Neuron (in vitro differentiated cells): ENCODE data around the gene AP3D1.
"Not testable (repeated sequence)": the region's sequence is repeated elsewhere in the genome, so short reads cannot be mapped to it uniquely, and the experiment has no call there.

ENCODE experiments used
- H2AFZ ChIP-seq: one replicate; pipeline ENCODE4 v1.6.1; 2013; ENCODE audit warnings: low read depth, mild to moderate bottlenecking, inconsistent platforms, low read length, moderate library complexity
- H3K27me3 ChIP-seq: one replicate; pipeline ENCODE4 v1.6.1; 2013; ENCODE audit warnings: low read length; ENCODE audit not compliant: insufficient read depth
- H3K36me3 ChIP-seq: one replicate; pipeline ENCODE4 v1.6.1; 2013; ENCODE audit warnings: low read length; ENCODE audit not compliant: insufficient read depth
- H3K4me1 ChIP-seq: one replicate; pipeline ENCODE4 v1.6.1; 2013; ENCODE audit warnings: low read length; ENCODE audit not compliant: insufficient read depth
- H3K4me3 ChIP-seq: 2 replicates; pipeline ENCODE4 v1.5.1; 2013; ENCODE audit warnings: mild to moderate bottlenecking, low read length, moderate library complexity
- H3K9me3 ChIP-seq: one replicate; pipeline ENCODE4 v1.6.1; 2013; ENCODE audit warnings: low read length

Gene AP3D1

GRCh38 chr19:2099054-2099501 lies 52.3 kb downstream of the AP3D1 start:
- Histone ChIP-seq H3K4me1 (peaks cover 14% of the 10 kb centered on the region), H3K27me3 (no peaks in the 10 kb centered on the region), H3K4me3 (no peak overlapping the region), H3K36me3 (peaks cover 36% of the 10 kb centered on the region), H2AFZ (no peak overlapping the region), H3K9me3 (no peaks in the 10 kb centered on the region)

- Histone ChIP-seq H3K9me3 (no peaks in the 10 kb centered on the region), H3K36me3 (peaks cover 30% of the 10 kb centered on the region), H2AFZ (no peak overlapping the region), H3K27me3 (no peaks in the 10 kb centered on the region), H3K4me1 (peaks cover 14% of the 10 kb centered on the region), H3K4me3 (no peak overlapping the region)
Observed at GRCh38 chr19:2097886-2098327, 53.5 kb downstream of the AP3D1 start.

GRCh38 chr19:2097203-2097885 lies 54.0 kb downstream of the AP3D1 start:
- Histone ChIP-seq H3K9me3 (no peaks in the 10 kb centered on the region), H2AFZ (no peak overlapping the region), H3K36me3 (peaks cover 30% of the 10 kb centered on the region), H3K4me1 (peaks cover 14% of the 10 kb centered on the region), H3K4me3 (peak overlapping the region; percentile 47), H3K27me3 (no peaks in the 10 kb centered on the region)

DNA sequence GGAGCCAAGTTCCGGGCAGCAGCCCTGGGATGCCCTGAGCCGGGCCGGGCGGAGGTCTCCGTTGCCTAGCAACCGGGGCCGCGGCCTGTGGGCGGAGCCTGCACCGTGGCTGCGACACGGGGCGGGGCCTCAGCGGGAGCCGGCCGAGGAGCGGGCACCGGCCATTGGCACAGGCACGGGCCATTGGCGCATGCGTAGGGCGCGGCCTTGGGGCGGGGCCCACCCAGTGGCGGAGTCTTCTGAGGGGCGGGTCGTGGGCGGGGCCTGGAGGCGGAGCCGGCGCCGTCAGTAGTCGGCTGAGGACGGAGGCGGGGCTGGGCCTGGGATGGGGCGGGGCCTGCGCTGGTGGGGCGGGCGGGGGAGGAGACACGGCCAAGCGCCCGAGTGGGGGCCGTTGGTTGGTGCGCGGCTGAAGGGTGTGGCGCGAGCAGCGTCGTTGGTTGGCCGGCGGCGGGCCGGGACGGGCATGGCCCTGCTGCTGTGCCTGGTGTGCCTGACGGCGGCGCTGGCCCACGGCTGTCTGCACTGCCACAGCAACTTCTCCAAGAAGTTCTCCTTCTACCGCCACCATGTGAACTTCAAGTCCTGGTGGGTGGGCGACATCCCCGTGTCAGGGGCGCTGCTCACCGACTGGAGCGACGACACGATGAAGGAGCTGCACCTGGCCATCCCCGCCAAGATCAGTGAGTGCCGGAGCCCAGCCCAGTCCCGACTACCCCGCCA lies 54.7 kb downstream of the AP3D1 start, which contains the start of gene IZUMO4:
IZUMO4 (plus strand) TSS at position 436 of the 723 bp plus-strand sequence; CDS start at position 467, 31 bp downstream.
- peak within 1 kb of the TSS; percentile 59 for H2AFZ ChIP-seq
- H3K36me3 ChIP-seq: peaks cover 28% of the 10 kb centered on the region
- no peaks in the 10 kb centered on the region for H3K27me3 ChIP-seq
- peak within 1 kb of the TSS; percentile 69 for H3K4me3 ChIP-seq
- peaks cover 14% of the 10 kb centered on the region for H3K4me1 ChIP-seq
- H3K9me3 ChIP-seq: no peaks in the 10 kb centered on the region

DNA sequence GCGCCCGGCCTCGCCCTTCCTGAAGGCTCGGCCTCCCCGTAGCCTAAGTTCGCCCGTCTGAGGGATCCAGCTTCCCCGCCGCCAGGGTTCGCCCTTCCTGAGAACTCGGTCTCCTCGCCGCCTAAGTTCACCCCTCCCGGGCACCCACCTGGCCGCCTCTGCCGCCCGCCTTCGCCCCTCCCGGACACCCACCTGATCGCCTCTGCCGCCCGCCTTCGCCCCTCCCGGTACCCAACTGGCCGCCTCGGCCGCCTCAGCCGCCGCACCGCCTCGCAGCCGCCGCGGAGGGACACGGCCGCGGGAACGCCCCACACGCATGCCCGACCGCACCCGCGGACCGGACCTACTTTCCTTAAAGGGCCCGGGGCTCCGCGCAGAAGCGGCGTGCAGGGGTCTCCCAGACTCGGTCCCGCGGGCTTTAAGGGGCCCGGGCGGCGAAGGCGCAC lies 55.3 kb downstream of the AP3D1 start, which contains the start of gene MOB3A:
MOB3A (minus strand) TSS at position 293 of the 446 bp plus-strand sequence. CDS start 17,766 bp downstream, outside the sequence.
- H3K27me3 ChIP-seq: no peaks in the 10 kb centered on the region
- peak within 1 kb of the TSS; percentile 69 for H3K4me3 ChIP-seq
- H3K9me3 ChIP-seq: no peaks in the 10 kb centered on the region
- H2AFZ ChIP-seq: peak within 1 kb of the TSS; percentile 59
- H3K36me3 ChIP-seq: peaks cover 22% of the 10 kb centered on the region
- peaks cover 14% of the 10 kb centered on the region for H3K4me1 ChIP-seq

- not testable (repeated sequence) for H3K4me1 ChIP-seq, H3K4me3 ChIP-seq, H2AFZ ChIP-seq, H3K27me3 ChIP-seq, H3K9me3 ChIP-seq
- H3K36me3 ChIP-seq: peaks cover 10% of the 10 kb centered on the region
Observed at GRCh38 chr19:2091926-2092525, 59.3 kb downstream of the AP3D1 start.

DNA sequence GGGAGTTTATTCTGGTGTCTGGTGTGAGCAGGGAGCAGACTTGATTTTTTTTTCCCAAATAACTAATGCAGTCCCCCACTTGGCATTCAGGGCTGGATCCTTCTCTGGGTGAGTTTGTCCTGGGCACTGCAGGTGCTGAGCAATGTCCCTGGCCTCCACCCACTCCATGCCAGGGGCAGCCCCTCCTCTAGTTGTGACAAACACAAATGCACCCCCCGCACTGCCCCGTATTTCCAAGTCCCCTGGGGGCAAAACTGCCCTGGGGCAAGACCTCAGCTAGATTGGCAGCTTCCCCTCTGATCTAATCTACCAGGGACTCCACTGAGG lies 61.7 kb downstream of the AP3D1 start:
- H3K36me3 ChIP-seq: peaks cover 10% of the 10 kb centered on the region
- H3K9me3 ChIP-seq: no peaks in the 10 kb centered on the region

DNA sequence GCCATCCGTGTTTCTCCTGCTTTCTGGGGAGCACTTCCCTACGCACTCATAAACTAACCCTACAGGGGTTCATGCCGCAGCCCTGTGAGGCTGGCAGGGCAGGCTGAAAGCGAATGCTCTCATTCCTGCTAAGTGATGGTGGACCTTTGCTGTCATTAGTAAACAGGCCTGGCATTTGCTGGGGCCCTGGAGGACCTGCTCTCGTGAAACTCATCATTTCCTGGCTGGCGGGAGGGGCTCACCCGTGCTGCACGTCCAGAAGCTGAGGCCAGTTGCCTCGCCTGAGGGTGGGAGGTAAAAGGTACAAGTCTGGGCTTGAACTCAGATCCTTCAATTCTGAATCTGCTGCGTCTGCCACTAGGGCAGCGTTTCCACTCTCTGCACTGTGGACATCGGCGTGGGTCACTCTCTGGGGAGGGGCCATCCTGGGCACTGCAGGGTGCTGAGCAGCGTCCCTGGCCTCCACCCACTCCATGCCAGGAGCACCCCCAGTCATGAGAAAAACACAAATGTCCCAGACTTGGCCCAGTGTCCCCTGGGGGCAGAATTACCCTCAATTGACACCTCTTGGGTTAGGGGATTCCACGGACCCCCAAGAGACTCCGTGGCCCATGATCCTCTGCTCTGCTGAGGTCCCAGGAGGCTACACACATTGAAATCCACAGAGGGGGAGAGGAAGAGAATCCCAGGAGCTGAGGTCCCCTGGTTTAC lies 62.2 kb downstream of the AP3D1 start:
- H3K36me3 ChIP-seq: peaks cover 10% of the 10 kb centered on the region
- no peaks in the 10 kb centered on the region for H3K27me3 ChIP-seq
- H3K4me3 ChIP-seq: no peak overlapping the region
- H3K9me3 ChIP-seq: no peaks in the 10 kb centered on the region
- no peaks in the 10 kb centered on the region for H3K4me1 ChIP-seq
- H2AFZ ChIP-seq: no peak overlapping the region

More for the DNA sequence above, 61.7 kb downstream of the AP3D1 start:
- Histone ChIP-seq H2AFZ (no peak overlapping the region), H3K27me3 (no peaks in the 10 kb centered on the region), H3K4me1 (peaks cover 3% of the 10 kb centered on the region), H3K4me3 (no peak overlapping the region)

DNA sequence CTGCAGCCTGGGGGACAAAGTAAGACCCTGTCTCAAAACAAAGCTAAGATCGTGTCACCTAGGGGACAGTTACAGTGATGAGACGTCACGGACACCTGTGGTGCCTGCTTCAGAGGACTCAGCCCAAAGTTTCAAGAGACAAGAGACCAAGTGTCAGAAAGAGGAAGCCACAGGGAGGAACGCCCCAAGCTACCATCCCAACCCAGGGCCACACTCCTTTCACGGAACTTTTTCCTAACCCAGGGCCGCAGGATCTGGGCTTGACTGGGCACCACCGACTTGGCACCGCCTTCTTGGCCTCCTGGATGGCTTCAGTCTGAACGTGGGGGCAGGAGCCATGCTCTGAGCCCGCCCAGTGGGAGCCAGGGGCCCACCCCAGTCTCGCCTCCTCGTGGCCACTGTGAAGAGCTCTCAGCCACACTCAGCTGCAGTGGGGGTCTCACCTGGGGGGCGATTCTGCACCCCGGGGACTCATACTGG lies 63.7 kb downstream of the AP3D1 start:
- H2AFZ ChIP-seq: no peak overlapping the region
- no peaks in the 10 kb centered on the region for H3K9me3 ChIP-seq
- H3K36me3 ChIP-seq: peaks cover 14% of the 10 kb centered on the region
- H3K4me3 ChIP-seq: no peak overlapping the region
- no peaks in the 10 kb centered on the region for H3K27me3 ChIP-seq
- no peaks in the 10 kb centered on the region for H3K4me1 ChIP-seq

DNA sequence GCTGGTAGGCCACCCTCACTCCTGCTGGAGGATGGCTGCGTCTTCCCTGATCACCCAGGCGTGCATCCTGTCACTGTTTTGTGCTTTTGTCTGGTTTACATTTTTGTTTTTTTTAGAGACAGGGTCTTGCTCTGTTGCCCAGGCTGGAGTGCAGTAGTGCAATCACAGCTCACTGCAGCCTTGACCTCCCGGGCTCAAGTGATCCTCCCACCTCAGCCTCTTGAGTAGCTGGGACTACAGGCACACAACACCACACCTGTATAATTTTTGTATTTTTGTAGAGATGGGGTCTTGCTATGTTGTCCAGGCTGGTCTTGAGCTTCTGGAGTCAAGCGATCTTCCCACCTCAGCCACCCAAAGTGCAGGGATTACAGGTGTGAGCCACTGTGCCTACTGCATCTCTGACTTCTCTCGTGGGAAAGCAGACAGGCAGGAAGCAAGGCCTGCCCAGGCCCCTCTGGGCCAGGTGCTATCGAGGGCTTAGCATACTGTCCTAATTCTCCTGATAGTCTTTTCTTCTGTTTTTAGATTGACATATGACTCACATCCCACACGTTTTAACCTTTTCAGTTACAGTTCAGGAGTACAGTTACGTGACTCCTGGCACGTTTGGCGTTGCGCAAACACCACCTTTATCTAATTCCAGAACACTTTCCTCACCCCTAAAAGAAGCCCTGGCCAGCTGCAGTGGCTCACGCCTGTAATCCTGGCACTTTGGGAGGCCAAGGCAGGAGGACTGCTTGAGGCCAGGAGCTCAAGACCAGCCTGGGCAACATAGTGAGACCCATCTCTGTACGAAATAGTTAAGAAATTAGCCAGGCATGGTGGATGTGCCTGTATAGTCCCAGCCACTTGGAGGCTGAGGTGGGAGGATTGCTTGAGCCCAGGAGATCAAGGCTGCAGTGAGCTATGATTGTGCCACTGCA lies 64.4 kb downstream of the AP3D1 start:
- not testable (repeated sequence) for H3K4me3 ChIP-seq, H3K27me3 ChIP-seq, H2AFZ ChIP-seq, H3K9me3 ChIP-seq, H3K4me1 ChIP-seq
- peaks cover 14% of the 10 kb centered on the region for H3K36me3 ChIP-seq

GRCh38 chr19:2084993-2085720 lies 66.2 kb downstream of the AP3D1 start:
- no peak overlapping the region for H2AFZ ChIP-seq
- no peaks in the 10 kb centered on the region for H3K4me1 ChIP-seq
- H3K4me3 ChIP-seq: no peak overlapping the region
- H3K27me3 ChIP-seq: no peaks in the 10 kb centered on the region
- H3K9me3 ChIP-seq: no peaks in the 10 kb centered on the region
- H3K36me3 ChIP-seq: peaks cover 23% of the 10 kb centered on the region
